Measurements from ENCODE around the gene CHCHD3.

GRCh38 chr7:132766660-132767059 lies 315.2 kb downstream of the CHCHD3 start:
- TF ChIP-seq ZNF274 (IDR thresholded peaks at IDR 0.05; ENCODE audit: low read depth, low read length) = no peak
- TF ChIP-seq YY1 (IDR thresholded peaks at IDR 0.05; ENCODE audit: insufficient read depth, insufficient read length) = no peak

Measured in NT2/D1 (cell line).